Neuron (in vitro differentiated cells): ENCODE results near the gene NHSL2.
"Not testable (repeated sequence)": the region's sequence is repeated elsewhere in the genome, so short reads cannot be mapped to it uniquely, and the experiment has no call there.

Experiments used
- H2AFZ ChIP-seq: one replicate; pipeline ENCODE4 v1.6.1; 2013; ENCODE audit warnings: low read depth, mild to moderate bottlenecking, inconsistent platforms, low read length, moderate library complexity
- H3K27me3 ChIP-seq: one replicate; pipeline ENCODE4 v1.6.1; 2013; ENCODE audit warnings: low read length; ENCODE audit not compliant: insufficient read depth
- H3K36me3 ChIP-seq: one replicate; pipeline ENCODE4 v1.6.1; 2013; ENCODE audit warnings: low read length; ENCODE audit not compliant: insufficient read depth
- H3K4me1 ChIP-seq: one replicate; pipeline ENCODE4 v1.6.1; 2013; ENCODE audit warnings: low read length; ENCODE audit not compliant: insufficient read depth
- H3K4me3 ChIP-seq: 2 replicates; pipeline ENCODE4 v1.5.1; 2013; ENCODE audit warnings: mild to moderate bottlenecking, low read length, moderate library complexity
- H3K9me3 ChIP-seq: one replicate; pipeline ENCODE4 v1.6.1; 2013; ENCODE audit warnings: low read length

The NHSL2 gene

DNA sequence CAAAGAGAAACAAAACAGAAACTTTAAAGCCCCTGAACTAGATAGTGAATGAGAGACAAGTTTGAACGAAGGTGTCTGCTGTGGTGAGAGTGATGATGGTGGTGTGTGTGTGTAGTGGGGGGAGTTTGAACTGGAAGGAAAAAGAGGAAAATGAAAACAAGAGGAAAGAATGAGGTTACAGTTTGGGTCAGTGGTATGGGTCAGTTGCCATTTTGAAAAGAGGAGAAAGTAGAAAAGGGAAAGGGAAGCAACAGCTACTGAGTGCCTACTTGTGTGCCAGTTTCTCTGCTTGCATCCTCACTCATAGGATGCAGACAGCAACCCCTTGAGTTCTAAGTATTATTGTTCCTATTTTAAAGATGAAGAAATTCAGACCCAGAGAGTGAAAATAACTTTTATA, 26.0 kb downstream of the NHSL2 start:
- H3K36me3 ChIP-seq: no peaks in the 10 kb centered on the region
- H3K9me3 ChIP-seq: no peaks in the 10 kb centered on the region
- H3K27me3 ChIP-seq: no peaks in the 10 kb centered on the region
- H2AFZ ChIP-seq: no peak overlapping the region
- H3K4me3 ChIP-seq: no peak overlapping the region
- H3K4me1 ChIP-seq: peaks cover 18% of the 10 kb centered on the region

DNA sequence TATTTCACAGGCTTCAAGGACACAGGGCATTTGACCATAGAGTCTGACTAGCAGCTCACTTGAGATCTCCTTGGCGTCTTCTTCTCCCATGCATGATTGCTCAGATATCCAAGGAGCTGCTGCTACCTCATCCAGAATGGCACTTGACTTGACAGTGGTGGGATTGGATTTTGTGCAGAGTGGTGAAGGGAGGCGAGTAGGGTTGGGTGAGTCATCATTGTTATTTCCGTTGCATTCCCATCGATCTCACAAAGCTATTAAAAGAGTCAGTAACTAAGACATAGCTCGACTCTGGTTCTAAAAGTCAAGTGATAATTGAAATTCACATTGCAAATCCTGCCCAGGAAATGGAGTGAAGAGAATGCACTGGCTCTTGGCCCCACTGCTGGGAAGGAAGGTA, 27.7 kb downstream of the NHSL2 start:
- Histone ChIP-seq H3K4me1 (peaks cover 18% of the 10 kb centered on the region), H3K36me3 (no peaks in the 10 kb centered on the region), H3K4me3 (no peak overlapping the region), H2AFZ (no peak overlapping the region), H3K9me3 (no peaks in the 10 kb centered on the region), H3K27me3 (no peaks in the 10 kb centered on the region)

DNA sequence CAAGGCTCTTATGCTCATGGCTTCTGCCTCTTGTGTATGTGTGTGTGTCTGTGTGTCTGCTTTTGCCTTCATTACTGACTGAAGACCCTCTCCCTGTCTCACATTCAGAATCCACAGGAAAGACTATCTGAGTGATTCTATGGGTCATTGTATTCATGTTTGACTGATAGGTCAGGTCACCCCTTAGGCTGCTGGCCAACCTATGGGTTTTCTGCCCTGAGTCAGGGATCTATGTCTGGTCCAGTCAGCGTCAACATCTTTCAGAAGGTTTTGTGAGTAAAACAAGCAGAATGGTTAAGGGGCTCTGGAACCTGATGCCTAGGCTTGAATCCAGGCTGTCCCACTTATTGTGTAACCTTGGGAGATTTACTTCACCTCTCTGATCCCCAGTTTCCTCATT, 30.5 kb downstream of the NHSL2 start:
- H2AFZ ChIP-seq: no peak overlapping the region

DNA sequence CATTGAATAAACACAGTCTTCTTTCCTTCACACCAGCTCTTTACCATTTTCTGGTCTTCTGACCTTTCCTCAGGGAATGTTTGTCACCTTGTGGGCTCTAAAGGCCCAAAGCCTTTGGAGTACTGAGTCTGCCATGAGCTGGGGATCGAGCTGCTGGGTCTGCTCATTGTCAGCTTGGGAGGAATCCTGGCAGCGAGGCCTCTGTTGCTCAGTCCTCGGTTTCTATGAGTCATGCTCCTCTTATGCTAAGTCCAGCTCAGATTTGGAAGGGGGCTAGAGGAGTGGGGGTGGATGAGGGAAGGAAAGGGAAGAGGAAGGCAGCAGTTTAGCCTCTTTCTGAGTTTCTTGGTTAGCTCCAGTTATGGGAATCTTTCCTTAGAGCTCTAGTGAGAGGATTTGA, 31.1 kb downstream of the NHSL2 start:
- H3K36me3 ChIP-seq: no peaks in the 10 kb centered on the region

More for the DNA sequence above, 30.5 kb downstream of the NHSL2 start:
- H3K4me3 ChIP-seq: no peak overlapping the region
- H3K27me3 ChIP-seq: no peaks in the 10 kb centered on the region
- peaks cover 8% of the 10 kb centered on the region for H3K4me1 ChIP-seq
- no peaks in the 10 kb centered on the region for H3K9me3 ChIP-seq
- no peaks in the 10 kb centered on the region for H3K36me3 ChIP-seq

GRCh38 chrX:71944369-71944768, 33.7 kb downstream of the NHSL2 start:
- Histone ChIP-seq H3K9me3 (no peaks in the 10 kb centered on the region), H3K27me3 (no peaks in the 10 kb centered on the region), H3K4me3 (no peak overlapping the region), H3K36me3 (no peaks in the 10 kb centered on the region), H3K4me1 (peaks cover 3% of the 10 kb centered on the region), H2AFZ (no peak overlapping the region)

More for the DNA sequence above, 31.1 kb downstream of the NHSL2 start:
- no peak overlapping the region for H3K4me3 ChIP-seq
- peaks cover 3% of the 10 kb centered on the region for H3K4me1 ChIP-seq
- H2AFZ ChIP-seq: no peak overlapping the region
- H3K9me3 ChIP-seq: no peaks in the 10 kb centered on the region
- H3K27me3 ChIP-seq: no peaks in the 10 kb centered on the region

GRCh38 chrX:71945237-71945805, 34.7 kb downstream of the NHSL2 start:
- Histone ChIP-seq H3K4me1 (peaks cover 3% of the 10 kb centered on the region), H3K4me3 (no peak overlapping the region), H2AFZ (no peak overlapping the region), H3K27me3 (no peaks in the 10 kb centered on the region), H3K9me3 (no peaks in the 10 kb centered on the region), H3K36me3 (no peaks in the 10 kb centered on the region)

DNA sequence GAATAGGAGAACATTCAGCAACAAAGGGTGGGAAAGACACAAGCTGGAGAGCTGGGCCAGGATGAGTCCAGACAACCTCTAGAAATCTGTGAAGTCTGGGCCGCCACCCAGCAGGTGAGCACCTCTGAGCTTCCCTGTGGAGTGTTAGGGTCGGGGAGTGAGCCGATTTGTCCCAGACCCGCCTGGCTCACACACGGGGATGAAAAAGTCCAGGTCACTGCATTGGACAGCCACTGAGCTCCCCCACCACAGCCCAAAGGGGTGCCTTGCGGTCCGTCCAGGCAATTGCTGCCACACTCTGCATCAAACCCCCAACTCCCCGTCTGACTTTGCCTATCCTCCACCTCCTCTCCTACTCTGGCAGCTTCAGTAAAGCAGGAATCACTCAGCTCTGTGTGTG, 38.7 kb downstream of the NHSL2 start:
- Histone ChIP-seq H2AFZ (no peak overlapping the region), H3K9me3 (no peaks in the 10 kb centered on the region), H3K36me3 (no peaks in the 10 kb centered on the region), H3K4me1 (peaks cover 12% of the 10 kb centered on the region), H3K27me3 (no peaks in the 10 kb centered on the region), H3K4me3 (no peak overlapping the region)

- Histone ChIP-seq H3K9me3 (no peaks in the 10 kb centered on the region), H2AFZ (no peak overlapping the region), H3K27me3 (no peaks in the 10 kb centered on the region), H3K36me3 (no peaks in the 10 kb centered on the region), H3K4me3 (no peak overlapping the region), H3K4me1 (peaks cover 18% of the 10 kb centered on the region)
These were observed 39.3 kb downstream of the NHSL2 start for GRCh38 chrX:71949844-71950445.

DNA sequence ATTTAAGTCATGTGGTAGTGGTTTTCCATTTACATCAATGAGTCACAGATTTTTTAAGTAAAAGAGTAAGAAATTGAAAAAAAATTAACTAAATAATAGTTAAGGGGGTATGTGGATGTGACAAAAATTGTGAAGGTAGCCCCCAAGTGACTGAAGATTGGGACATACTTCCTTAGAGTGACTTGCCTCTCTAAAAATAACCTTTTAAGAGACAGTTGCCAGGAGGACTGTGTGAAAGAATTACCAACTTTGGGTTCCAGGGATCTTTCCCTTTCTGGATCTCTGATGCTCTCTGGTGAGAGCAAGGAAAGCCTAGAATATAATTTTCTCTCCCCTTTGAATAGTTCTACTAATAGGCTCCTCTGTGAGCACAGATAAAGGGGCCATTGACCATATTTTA, 42.7 kb downstream of the NHSL2 start:
- Histone ChIP-seq H2AFZ (no peak overlapping the region), H3K27me3 (no peaks in the 10 kb centered on the region), H3K4me3 (no peak overlapping the region), H3K4me1 (peaks cover 35% of the 10 kb centered on the region), H3K9me3 (no peaks in the 10 kb centered on the region), H3K36me3 (no peaks in the 10 kb centered on the region)

DNA sequence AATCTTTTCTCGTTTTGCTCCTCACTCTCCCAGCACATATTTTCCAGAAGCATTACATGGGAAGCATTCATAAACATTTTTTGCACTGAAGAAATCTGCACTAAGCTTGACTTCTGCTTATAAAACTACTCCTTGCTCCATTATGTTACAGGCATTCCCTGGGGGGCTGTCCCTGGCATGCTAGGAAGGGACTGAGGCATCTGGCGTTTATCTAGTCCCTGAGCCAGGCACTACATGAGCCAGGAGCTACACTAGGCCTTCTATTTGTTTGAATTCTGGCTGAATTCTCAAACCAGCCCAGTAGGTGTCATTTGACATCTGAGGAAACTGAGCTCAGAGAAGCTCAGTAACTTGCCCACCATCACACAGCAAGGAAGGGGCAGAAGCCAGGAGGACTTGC, 43.3 kb downstream of the NHSL2 start:
- Histone ChIP-seq H3K4me1 (peaks cover 39% of the 10 kb centered on the region), H3K9me3 (no peaks in the 10 kb centered on the region), H3K4me3 (no peak overlapping the region), H3K27me3 (no peaks in the 10 kb centered on the region), H2AFZ (no peak overlapping the region), H3K36me3 (no peaks in the 10 kb centered on the region)

DNA sequence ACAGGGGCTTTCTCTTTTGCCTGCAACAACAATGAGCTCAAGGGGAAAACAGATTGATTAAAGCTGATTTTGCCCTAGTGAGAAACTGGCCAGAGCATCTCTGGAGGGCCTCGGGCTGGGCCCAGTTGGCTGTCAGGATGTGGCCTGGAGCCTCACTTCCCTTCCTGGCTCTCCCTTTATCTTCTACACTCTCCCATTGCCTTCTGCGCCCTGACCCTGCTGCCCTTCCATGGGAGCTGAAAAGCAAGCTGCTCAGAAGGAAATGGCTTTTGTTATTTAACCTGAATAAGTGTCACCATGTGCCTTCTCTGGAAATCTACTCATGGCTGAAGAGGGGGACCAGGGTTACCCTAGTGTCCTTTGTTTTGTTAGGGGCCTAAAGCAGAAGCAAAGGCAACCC, 43.8 kb downstream of the NHSL2 start:
- peaks cover 40% of the 10 kb centered on the region for H3K4me1 ChIP-seq
- no peaks in the 10 kb centered on the region for H3K27me3 ChIP-seq
- no peaks in the 10 kb centered on the region for H3K9me3 ChIP-seq
- H3K4me3 ChIP-seq: no peak overlapping the region
- no peaks in the 10 kb centered on the region for H3K36me3 ChIP-seq
- no peak overlapping the region for H2AFZ ChIP-seq

- no peak overlapping the region for H3K4me3 ChIP-seq
- no peaks in the 10 kb centered on the region for H3K36me3 ChIP-seq
- H3K4me1 ChIP-seq: peaks cover 40% of the 10 kb centered on the region
- H3K27me3 ChIP-seq: no peaks in the 10 kb centered on the region
- no peaks in the 10 kb centered on the region for H3K9me3 ChIP-seq
- no peak overlapping the region for H2AFZ ChIP-seq
These were observed 45.0 kb downstream of the NHSL2 start for GRCh38 chrX:71955530-71956120.

GRCh38 chrX:71958281-71958675, 47.6 kb downstream of the NHSL2 start:
- Histone ChIP-seq H3K4me1 (peaks cover 38% of the 10 kb centered on the region), H3K4me3 (no peak overlapping the region), H3K36me3 (no peaks in the 10 kb centered on the region), H2AFZ (no peak overlapping the region), H3K27me3 (no peaks in the 10 kb centered on the region), H3K9me3 (no peaks in the 10 kb centered on the region)

DNA sequence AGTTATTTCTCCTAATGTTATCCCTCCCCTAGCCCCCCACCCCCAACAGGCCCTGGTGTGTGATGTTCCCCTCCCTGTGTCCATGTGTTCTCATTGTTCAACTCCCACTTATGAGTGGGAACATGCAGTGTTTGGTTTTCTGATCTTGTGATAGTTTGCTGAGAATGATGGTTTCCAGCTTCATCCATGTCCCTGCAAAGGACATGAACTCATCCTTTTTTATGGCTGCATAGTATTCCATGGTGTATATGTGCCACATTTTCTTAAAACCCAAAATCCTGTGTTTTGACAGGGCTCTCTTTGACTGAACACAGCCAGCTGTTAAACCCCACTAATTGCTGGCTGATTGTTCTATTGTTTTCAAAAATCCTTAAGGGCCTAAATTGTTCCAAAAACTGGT, 53.5 kb downstream of the NHSL2 start:
- not testable (repeated sequence) for H3K4me3 ChIP-seq, H3K27me3 ChIP-seq, H3K36me3 ChIP-seq, H3K9me3 ChIP-seq, H2AFZ ChIP-seq, H3K4me1 ChIP-seq
